Hematopoietic multipotent progenitor cell (in vitro differentiated cells): Measurements from ENCODE around the gene GM2A. TPM values are rescaled to one million over a fixed set of nuclear protein-coding genes. Genes with fewer than 3 reads are reported as not detected.
A peak's percentile ranks its signal among the peaks of the same experiment; 100 is the strongest.

Experiments used
- DNase-seq, 3 donors: peaks; one replicate each; pipeline ENCODE4 v3.0.0-alpha.2; 2011 to 2015; ENCODE audit warnings: low read depth in 2 of 3, low spot score in 2 of 3
- total RNA-seq: library from RNA; depleted of rRNA; stranded (reverse); fragments of >200 nt; gene quantifications from one replicate; pipeline ENCODE4 v1.2.3, GENCODE V29; 2012

The GM2A gene
- total RNA-seq = 23.4 TPM

DNA sequence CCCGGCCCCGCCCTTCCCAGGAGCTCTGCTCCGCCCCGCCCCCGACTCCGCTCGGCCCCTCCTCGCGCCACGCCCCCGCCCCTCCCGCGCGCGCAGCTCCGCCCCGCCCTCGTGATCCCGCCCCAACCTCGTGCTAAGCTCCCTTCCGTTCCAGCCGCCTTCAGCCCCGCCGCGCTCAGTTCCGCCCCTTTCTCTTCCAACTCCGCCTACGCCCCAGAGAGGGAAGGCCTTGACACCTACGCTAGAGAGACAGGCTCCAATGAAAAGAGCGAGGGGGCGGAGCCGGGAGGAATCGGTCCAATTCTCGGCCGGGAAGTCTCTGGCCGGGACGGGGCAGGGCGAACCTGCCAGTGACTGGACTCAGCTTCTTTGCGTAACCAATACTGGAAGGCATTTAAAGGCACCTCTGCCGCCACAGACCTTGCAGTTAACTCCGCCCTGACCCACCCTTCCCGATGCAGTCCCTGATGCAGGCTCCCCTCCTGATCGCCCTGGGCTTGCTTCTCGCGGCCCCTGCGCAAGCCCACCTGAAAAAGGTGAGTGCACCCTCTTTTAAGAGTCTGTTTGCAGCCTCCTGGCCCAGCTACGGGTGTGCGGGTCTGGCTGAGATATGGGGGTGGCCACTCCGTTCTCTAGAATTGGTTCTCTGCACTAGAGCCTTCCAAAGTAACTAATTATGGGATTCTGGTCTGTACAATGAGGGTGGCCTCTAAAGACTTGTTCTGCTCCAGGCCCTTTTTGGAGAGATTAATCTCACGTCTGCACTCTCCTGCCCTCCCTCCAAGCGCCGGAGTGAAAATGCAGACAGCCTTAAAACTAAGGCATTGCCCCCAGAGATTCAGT lies at the start of gene GM2A:
TSS of gene GM2A (plus strand) at position 424 of the 843 bp plus-strand sequence. CDS start at position 456, 32 bp downstream.
- DNase-seq = peak; percentile 90 to 99 (median 99)

DNA sequence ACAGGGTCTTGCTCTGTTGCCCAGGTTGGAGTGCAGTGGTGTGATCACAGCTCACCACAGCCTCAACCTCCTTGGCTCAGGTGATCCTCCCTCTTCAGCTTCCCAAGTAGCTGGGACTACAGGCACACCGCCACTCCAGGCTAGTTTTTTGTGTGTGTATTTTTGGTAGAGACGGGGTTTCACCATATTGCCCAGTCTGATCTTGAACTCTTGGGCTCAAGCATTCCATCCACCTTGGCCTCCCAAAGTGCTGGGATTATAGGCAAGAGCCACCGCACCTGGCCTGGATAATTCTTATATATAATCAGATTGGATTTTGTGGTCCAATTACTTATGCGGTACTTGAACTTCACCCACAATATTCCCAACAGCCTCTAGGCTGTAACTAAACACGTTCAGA lies 48.9 kb upstream of the GM2A start:
- DNase-seq = no peak

DNA sequence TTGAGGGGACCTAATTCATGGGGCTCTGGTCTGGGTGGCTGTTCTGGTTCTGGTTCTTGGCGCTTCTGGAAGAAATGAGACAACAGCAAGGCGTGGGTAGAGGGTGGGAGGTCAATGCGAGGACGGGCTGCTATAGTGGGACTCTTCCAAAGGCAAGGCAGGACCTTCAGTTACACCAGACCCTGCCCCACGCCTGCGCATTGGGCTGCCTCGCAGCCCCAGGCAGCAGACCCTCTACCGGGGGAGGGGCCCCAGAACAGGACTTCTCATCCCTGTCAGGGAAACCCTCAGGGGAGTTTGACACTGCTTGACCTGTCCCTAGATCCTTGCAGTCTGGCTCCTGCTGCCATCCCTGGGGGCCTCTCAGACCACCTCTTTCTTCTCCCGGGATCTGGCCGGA lies 47.6 kb upstream of the GM2A start:
- DNase-seq = no peak

DNA sequence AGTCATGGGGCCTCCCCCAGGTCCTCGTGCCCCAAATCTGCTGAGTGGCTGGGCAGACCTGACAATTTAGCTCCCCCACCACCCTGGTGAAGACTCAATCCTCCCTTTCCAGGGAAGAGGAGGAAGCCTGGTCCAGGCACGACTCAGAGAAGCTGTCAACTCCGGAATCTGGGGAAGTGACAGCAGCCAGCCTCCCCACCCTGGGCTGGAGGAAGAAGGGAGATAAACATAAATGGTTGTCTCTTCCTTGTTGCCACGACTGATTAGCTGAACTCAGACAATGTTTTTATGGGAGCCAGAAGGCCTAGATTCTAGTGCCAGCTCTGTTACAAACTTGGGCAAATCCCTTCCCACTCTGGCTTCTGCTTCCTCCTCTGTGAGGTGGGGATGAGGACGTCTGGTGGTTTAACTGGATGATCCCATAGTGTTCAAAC lies 44.5 kb upstream of the GM2A start:
- DNase-seq = no peak

DNA sequence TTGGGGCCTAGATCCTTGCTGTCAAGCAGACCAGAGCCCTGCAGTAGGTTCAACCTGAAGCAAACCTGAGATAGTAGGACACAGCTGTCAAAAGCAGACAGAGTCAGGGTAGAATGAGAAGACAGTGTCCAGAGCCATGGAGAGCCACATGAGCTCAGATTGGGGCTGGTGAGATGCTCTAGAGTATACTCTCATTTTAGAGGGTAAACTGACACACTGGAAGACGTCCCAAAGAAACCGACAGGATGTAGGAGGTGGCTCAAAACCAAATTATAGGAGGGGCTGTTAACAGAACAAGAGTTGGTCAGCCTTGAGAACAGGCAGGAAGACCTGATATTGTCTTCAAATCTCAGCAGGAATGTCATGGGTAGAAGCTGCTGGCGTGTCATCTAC lies 40.6 kb upstream of the GM2A start:
- DNase-seq = no peak

DNA sequence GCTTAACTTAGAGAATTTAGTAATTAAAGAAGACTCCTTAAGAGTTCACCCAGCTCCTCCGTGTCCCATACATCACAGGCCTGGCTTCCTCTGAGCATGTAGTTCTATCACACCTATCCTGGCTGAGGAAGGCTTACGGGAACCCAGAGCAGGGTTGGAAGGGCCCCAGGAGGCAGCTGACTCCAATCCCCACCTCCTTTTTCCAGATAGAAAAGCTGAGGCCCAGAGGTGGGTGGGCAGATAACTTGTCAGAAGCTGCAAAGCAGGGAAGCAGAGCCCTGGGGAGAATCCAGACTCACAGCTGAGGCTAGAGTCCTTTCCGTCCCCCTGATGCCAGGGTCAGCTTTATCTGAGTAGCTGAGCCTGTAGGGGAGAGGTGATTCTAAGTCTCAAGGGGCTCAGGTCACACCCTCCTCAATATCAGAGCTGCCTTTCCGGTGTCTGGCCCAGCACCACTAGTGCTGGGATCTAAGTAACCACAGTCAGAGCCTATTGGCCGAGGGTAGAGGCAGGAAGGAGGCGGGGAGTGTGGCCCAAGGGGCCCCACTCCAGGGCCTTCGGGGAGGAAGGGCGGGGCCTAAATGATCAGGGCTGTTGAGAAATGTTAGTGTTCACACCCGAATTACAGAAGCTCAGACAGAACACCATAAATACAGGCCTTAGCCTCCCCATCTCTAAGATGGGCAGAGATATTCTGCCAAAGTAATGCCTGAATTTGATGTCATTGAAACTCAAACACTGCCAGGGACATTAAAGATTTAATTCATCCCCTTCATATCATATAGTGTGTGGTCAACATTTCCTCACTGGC lies 39.0 kb upstream of the GM2A start:
- DNase-seq = peak; percentile 59 to 94 (median 88)

DNA sequence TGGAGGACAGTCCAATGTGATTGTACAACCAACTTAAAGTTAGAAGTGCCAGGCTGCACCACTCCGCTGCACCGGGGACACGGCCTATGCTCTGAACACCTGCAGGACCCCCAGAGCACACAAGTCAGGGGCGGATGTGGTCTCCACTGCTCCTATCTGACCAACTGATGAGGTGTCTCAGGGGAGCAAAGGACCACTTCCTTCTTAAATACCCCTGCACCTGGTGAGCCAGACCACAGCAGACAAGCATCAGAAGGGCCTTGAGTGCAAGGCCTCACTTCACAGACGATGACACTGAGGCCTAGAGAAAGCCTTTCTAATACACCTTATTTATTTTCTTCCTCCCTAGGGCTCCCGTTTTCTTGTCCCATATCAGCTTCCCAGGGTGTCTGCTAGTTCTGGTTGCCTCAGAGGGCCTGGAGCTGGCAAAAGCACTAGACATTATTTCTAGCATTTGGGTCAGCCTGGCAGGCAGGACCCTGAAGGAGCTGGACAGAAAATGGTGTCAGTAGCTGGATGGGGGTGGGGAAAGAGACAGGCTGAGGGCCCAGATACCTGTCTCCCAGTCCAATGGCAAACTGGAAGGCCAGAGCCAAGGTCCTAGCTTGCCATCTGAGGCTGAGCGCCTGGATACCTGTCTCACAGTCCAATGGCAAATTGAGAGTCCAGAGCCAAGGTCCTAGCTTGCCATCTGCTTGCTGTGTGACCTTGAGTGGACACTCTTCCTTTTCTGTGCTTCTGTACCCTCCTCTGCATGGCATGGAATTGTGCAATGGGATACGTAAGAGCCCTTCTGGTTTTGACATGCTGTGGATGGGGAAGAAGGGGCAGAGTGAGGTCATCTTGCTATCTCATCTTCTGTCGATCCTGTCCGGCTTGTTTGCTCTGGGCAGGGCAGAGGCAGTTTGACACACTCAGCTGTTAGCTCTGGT lies 38.1 kb upstream of the GM2A start:
- peak in 2 of 3 donors; percentile 55 to 71 for DNase-seq

DNA sequence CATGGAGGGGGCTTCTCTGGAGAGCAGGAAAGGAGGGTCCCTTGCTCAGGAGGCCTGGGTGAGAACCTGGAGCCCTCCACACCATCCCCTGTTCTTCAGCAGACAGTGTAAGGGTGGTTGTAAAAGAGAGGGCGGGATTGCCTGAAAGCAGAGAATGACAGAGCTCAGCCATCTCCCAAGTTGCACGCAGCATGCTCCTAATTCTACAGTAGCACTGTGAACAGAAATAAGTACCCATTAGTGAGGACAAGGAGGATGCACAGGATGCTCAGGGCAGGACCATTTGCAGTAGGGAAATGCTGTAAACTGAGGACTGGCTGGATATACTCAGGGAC lies 37.5 kb upstream of the GM2A start:
- no peak for DNase-seq

DNA sequence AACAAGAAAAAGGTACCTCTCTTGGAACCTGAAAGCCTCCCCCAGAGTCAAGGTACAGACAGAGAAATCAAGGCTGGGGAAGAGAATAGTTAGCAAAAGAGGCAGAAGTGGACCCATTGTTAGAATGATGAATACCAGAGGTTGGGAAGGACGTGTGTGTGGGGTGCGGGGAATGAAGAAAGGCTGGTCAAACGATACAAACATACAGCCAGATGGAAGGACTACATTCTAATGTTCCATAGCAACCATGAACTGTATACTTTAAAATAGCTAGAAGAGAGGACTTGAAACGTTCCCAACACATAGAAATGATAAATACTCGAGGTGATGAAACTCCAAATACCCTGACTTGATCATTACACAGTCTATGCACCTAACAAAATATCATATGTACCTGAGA lies 36.2 kb upstream of the GM2A start:
- DNase-seq = no peak

DNA sequence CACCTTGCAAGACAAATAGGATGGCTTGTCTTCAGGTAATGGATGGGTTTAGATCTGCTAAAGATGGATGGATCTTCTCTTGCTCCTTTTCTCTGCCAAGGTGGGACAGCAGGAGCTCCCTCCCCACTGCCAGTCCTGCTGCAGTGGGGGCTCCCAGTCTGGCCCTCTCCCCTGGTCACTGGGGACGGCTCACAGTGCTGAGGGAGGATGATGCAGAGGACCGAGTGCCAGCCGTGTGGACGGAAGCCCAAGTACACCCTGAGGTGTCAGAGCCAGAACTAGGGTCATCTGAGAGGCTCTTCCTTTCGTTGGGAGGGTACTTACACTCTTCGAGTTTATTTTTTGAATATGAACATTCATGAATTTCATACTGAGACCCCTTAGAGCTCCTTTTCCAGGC lies 34.8 kb upstream of the GM2A start:
- no peak for DNase-seq

DNA sequence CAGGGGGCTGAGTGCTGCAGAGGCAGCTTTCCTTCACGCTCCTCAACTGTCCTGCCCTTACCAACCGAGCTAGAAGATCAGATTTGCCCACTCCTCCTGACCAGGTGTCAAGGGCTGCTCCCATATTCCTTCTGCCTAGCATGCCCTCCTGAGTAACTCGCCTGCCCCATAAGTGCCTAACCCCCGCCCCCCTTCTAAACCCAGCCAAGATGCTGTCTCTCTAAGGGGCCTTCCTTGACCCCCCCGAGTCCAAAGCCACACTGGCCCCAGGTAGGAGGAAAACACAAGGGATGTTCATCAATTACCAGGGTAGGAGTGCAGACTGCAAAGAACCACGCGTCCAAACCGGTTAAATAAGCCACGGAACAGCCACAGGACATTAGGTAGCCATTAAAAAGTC lies 33.8 kb upstream of the GM2A start:
- no peak for DNase-seq

DNA sequence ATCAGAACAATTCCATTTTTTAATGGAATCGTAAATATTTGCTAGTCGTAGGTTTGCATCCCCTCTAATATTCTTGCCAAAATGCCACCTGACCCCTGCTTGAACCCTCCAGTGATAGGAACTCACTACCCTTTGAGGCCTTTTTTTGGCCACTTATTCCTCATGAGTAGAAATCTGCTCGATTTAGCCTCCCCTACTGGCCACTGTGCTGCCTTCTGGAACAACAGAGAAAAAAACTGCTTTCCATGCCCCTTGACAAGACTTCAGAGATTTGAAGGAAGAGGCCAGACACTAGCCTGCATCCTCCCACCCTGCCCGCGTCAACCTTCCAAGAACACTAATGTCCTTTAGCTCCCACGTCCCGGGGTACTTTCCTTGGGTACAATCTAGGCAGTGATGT lies 33.2 kb upstream of the GM2A start:
- no peak for DNase-seq

DNA sequence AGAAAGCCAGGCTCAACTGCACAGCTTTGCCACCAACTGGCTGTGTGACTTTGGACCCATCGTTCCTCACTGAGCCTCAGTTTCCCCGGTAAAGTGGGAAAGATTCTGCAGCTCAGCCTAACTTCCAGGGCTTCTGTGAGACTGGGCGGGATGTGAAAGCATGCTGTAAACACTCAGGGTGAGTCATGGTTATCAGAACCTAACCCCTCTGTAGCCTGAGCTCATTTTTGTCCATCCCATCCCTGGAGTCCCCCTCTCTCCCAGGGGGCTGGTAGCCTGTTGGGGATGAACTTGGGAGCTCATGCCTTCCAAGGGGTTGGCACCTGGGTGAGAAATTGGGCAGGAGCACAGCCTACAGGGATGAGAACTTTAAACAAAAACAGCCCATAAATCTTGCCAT lies 31.4 kb upstream of the GM2A start:
- DNase-seq = no peak

DNA sequence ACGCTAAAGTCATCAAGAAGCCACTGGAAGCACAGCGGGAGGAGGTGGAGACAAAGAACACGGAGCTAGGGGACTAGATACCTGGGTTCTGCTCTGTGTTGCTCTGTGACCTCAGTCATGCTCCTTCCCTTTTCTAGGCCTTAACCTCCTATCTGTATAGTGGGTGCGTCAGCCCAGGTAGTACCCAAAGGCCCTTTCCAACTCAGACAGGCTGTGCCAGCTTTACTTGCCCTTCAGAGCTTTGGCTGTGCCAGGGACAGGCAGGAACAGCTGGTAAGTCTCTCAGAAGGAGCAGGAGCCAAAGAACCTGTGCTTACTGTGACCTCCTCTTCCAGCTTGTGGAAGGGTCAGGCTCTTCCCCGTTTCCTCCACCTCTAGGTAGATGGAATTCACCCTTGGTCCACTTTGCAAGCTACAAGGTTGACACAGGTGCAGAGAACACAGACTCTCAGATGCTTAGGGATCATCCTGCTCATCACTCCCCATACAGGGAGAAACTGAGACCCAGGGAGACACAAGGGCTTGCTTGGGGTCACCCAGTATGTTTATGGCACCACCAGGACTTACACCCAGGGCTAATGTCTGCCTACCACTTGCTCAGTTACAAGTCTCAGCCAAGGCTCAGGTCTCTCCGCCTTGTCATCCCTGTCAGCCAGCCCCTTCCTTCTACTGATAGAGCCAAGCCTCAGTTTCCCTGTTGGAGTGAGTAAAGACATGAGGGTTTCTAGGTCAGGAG lies 30.8 kb upstream of the GM2A start:
- no peak for DNase-seq

DNA sequence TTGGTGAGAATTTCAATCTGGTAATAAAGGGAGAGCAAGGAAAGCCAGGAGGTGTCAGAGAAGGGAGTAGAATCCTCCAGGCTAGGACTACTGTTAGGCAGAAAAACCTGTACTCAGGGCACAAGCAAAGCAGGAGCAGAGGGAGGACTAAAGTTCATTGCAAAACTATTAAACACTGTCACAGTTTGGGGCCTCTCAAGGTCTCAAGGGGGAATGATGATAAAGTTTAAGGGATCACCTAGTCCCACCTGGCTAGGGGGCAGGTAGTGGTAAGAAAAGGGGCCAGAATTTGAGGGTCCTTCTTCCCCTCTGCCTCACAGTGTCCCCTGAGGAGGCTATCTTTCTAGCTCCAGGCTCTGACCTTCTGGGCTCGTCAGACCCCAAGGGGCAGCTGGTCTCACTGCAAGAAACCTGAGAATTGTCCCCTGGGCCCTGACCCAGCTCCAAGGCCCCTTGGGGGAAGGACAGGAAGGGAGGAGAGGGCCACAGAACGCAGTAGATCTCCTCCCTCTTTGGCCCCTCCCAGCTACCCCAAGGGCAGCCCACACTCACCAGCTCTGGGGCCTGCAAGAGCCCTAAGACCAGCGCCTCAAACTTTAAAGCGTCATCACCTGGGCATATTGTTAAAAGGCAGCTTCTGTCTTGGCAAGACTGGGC lies 30.1 kb upstream of the GM2A start:
- DNase-seq = peak in 1 of 3 donors; percentile 46

DNA sequence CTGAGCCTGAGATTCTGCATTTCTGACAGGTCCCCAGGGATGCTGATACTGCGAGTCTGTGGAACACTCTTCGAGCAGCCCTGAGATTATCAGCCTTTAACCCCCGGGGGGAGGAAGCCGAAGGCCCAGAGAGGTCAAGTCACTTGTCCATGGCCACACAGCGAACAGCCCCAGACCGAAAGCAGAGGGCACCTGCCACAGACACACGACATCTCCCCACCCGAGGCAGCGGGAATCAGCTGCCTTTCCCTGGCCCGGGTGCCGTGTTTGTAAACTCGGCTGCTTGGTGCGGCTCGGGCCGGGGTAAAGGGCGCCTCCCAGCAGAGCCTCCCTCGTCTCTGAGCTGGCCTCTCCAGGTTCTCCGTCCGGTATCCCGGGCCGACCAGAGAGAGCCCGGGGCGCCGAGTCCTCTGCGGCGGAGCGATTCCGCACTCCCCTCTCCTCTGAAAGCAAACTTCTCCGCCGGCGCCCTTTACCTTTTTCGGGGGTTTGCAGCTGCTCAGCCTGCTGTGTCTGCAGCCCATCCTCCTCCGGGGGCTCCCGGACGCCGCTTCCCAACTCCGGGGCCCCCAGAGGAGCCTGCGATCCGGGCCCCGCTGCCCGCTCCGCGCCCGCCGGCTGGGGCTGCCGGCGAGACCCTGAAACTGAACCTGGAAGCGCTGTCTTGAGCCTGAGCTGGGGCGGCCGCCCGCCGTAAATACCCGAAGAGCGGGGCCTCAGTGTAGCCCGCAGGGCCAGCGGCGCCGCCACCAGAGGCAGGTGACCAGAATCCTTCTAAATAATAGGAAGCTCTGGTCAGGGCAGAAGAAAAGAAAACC lies 29.3 kb upstream of the GM2A start, which contains the start of gene CCDC69:
TSS of gene CCDC69 (minus strand) at position 646 of the 818 bp plus-strand sequence. CDS start at position 524, 122 bp downstream.
- DNase-seq = peak in 2 of 3 donors; percentile 64 to 67

DNA sequence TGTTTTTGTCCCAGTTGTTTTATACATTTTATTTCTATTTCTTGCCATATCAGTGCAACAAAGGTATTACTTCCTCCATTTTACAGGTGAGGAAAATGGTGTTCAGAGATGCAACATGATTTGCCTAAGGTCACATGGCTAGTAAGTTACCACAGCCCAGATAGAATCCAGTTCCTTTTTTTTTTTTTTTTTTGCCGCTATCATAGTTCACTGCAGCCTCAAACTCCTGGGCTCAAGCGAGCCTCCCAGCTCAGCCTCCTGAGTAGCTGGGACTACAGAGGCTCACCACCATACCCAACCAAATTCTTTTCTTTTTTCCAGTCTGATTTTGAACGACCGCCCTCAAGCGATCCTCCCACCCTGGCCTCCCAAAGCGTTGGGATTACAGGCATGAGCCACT lies 28.6 kb upstream of the GM2A start:
- DNase-seq = peak in 1 of 3 donors; percentile 44

DNA sequence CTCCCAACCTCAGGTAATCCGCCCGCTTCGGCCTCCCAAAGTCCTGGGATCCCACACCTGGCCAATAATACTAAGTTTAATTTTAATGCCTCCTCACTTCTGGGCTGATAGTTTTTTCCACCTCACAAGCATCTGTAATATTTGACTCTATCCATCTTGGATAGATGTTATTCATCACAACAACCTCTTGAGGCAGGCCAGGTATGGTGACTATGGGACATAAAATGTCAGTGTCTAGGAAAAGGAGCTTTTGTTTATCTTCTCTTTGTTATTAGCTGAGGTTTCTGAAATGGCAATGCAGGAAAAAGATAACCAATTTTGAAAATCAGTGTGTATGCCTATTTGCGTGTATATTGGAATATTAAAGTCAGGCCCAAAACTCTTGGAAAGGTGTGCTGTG lies 27.9 kb upstream of the GM2A start:
- no peak for DNase-seq

DNA sequence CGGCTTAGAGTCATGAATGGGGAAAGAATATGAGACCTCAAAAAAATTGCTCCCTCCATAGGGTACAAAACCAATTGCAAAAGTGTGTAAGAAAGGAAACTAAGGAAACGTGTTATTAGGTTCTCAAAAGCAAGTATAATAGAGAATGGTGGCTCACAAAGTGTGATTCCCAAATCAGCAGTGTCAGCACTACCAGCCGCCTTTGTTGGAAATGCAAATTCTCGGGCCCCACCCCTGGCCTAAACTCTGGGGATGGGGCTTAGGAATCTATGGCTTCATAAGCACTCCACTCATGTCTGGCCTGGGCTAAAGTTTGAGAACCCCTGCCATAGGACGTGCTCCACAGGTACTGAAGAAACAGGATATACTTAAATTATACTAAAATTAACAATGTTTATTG lies 27.5 kb upstream of the GM2A start:
- no peak for DNase-seq
